Neuronal stem cell (in vitro differentiated cells): ENCODE data around the gene DNAJC18. TPM values are rescaled to one million over a fixed set of nuclear protein-coding genes. Genes with fewer than 3 reads are reported as not detected.

ENCODE experiments used
- DNase-seq: peaks from one replicate; pipeline ENCODE4 v3.0.0-alpha.2; 2013; ENCODE audit warnings: low spot score
- H2AFZ ChIP-seq: one replicate; pipeline ENCODE4 v1.6.1; 2013; ENCODE audit warnings: mild to moderate bottlenecking, low read length, inconsistent platforms
- H2AK5ac ChIP-seq: 2 replicates; pipeline ENCODE4 v1.6.1; 2013; ENCODE audit warnings: low read depth, mild to moderate bottlenecking, inconsistent platforms, low read length, moderate library complexity, mixed read lengths
- H2BK120ac ChIP-seq: 2 replicates; pipeline ENCODE4 v1.6.1; 2013; ENCODE audit warnings: low read depth, mild to moderate bottlenecking, inconsistent platforms, low read length, moderate library complexity, mixed read lengths
- H2BK12ac ChIP-seq: one replicate; pipeline ENCODE4 v1.6.1; 2013; ENCODE audit warnings: low read length, inconsistent platforms
- H2BK15ac ChIP-seq: 2 replicates; pipeline ENCODE4 v1.6.1; 2013; ENCODE audit warnings: mild to moderate bottlenecking, low read length, inconsistent platforms, mixed read lengths
- H2BK5ac ChIP-seq: one replicate; pipeline ENCODE4 v1.6.1; 2013; ENCODE audit warnings: inconsistent platforms, mild to moderate bottlenecking, low read length, moderate library complexity
- H3K14ac ChIP-seq: one replicate; pipeline ENCODE4 v1.6.1; 2013; ENCODE audit warnings: low read length, inconsistent platforms
- H3K18ac ChIP-seq: 2 replicates; pipeline ENCODE4 v1.6.1; 2013; ENCODE audit warnings: low read length, inconsistent platforms
- H3K23ac ChIP-seq: 2 replicates; pipeline ENCODE4 v1.6.1; 2013; ENCODE audit warnings: low read depth, mild to moderate bottlenecking, mixed read lengths, low read length, inconsistent platforms; ENCODE audit not compliant: poor library complexity
- H3K27ac ChIP-seq: replicated peaks from 3 replicates; pipeline ENCODE4 v1.5.1; 2013; ENCODE audit warnings: low read length, inconsistent platforms
- H3K27me3 ChIP-seq, 3 experiments: 2 replicates each; pipeline ENCODE4 v1.6.1; 2013; ENCODE audit warnings: low read length in 3 of 3, mild to moderate bottlenecking in 2 of 3, inconsistent platforms in 1 of 3, low read depth in 1 of 3, mixed read lengths in 1 of 3, moderate library complexity in 1 of 3; ENCODE audit not compliant: control insufficient read depth in 3 of 3, insufficient read depth in 3 of 3
- H3K36me3 ChIP-seq, 2 donors: replicated peaks in 1 of 2; 2 replicates each; pipeline ENCODE4 v1.6.1; 2013; ENCODE audit warnings: low read length in 2 of 2; ENCODE audit not compliant: control insufficient read depth in 2 of 2, insufficient read depth in 2 of 2
- H3K4ac ChIP-seq: 2 replicates; pipeline ENCODE4 v1.6.1; 2013; ENCODE audit warnings: inconsistent platforms, mild to moderate bottlenecking, low read length, moderate library complexity
- H3K4me1 ChIP-seq, 2 donors: 1 replicate in 1 of 2; 2 replicates in 1 of 2; pipeline ENCODE4 v1.6.1; 2013; ENCODE audit warnings: low read length in 2 of 2, low read depth in 1 of 2; ENCODE audit not compliant: control insufficient read depth in 2 of 2, insufficient read depth in 1 of 2
- H3K4me2 ChIP-seq: one replicate; pipeline ENCODE4 v1.6.1; 2013; ENCODE audit warnings: mild to moderate bottlenecking, low read length, inconsistent platforms; ENCODE audit not compliant: insufficient read depth, poor library complexity, severe bottlenecking
- H3K4me3 ChIP-seq, 2 donors: 2 replicates each; pipeline ENCODE4 v1.5.1; 2013; ENCODE audit warnings: low read length in 2 of 2, mild to moderate bottlenecking in 2 of 2, inconsistent platforms in 1 of 2, moderate library complexity in 1 of 2
- H3K79me1 ChIP-seq: one replicate; pipeline ENCODE4 v1.6.1; 2013; ENCODE audit warnings: low read depth, mild to moderate bottlenecking, inconsistent platforms, low read length, moderate library complexity
- H3K9ac ChIP-seq: one replicate; pipeline ENCODE4 v1.6.1; 2013; ENCODE audit warnings: mild to moderate bottlenecking, low read depth, low read length, inconsistent platforms; ENCODE audit not compliant: poor library complexity
- H3K9me3 ChIP-seq, 2 donors: replicated peaks in 1 of 2; 2 replicates each; pipeline versions ENCODE3 to v1.6.1; 2013; ENCODE audit warnings: low read length in 2 of 2, mild to moderate bottlenecking in 2 of 2, inconsistent platforms in 1 of 2, low read depth in 1 of 2, mixed read lengths in 1 of 2, moderate library complexity in 1 of 2; ENCODE audit not compliant: control insufficient read depth in 2 of 2, insufficient read depth in 1 of 2
- H4K8ac ChIP-seq: one replicate; pipeline ENCODE4 v1.6.1; 2013; ENCODE audit warnings: low read depth, mild to moderate bottlenecking, inconsistent platforms, low read length, moderate library complexity
- H4K91ac ChIP-seq: one replicate; pipeline ENCODE4 v1.6.1; 2013; ENCODE audit warnings: low read length, low read depth, mild to moderate bottlenecking, inconsistent platforms; ENCODE audit not compliant: poor library complexity
- WGBS, 2 donors: extraction: QIAGEN DNeasy Blood & Tissue Kit; methylation state at CpG; one replicate each; pipeline ENCODE4 v1.1.7; 2013; ENCODE audit warnings: missing lambda C conversion rate in 2 of 2, mixed read lengths in 1 of 2; ENCODE audit not compliant: insufficient read length in 2 of 2, insufficient replicate concordance in 1 of 2; ENCODE audit errors: extremely low coverage in 2 of 2; 5-methylcytosine and 5-hydroxymethylcytosine counted together
- small RNA-seq: library from polyadenylated mRNA; stranded (forward); fragments of <200 nt; extraction: miRNeasy Mini kit (QIAGEN cat#:217004); gene quantifications from one replicate; pipeline ENCODE3, GENCODE V24; 2013; ENCODE audit not compliant: insufficient read depth

The DNAJC18 gene

DNA sequence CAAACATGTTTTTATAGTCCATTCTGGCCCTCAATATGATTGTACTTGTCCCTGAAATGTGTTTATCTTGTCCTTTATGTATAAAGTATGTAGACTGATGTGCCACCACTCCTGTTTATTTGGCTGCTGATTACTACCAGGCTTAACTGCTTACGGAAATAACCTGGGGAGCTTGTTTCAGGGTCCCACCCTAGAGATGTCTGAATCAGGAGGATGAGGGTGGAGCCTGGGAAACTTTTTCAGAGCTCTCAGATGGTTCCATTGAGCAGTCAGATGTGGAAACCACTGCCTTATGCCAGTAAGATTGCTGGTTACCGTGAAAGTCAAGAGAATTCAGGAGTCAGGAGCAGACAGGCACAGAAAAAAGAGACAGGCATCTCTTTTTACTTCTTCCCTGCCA is 75.4 kb downstream of the DNAJC18 start:
- no peak overlapping the region for H4K91ac ChIP-seq
- no peaks in the 10 kb centered on the region for H3K27me3 ChIP-seq
- H2AK5ac ChIP-seq, result no peak overlapping the region
- no peak overlapping the region for H3K4me2 ChIP-seq
- no peak overlapping the region for H2BK12ac ChIP-seq
- DNase-seq, result no peak
- H2BK5ac ChIP-seq, result no peak overlapping the region
- no peak overlapping the region for H3K23ac ChIP-seq
- H3K79me1 ChIP-seq, result peaks cover 5% of the 10 kb centered on the region
- no peak overlapping the region for H3K27ac ChIP-seq
- WGBS, 2 donors, result no CpG with 5 or more reads among the region's 2 CpGs
- no peak overlapping the region for H3K14ac ChIP-seq
- no peak overlapping the region for H3K4me3 ChIP-seq
- H3K4me1 ChIP-seq, result no peaks in the 10 kb centered on the region
- no peak overlapping the region for H3K18ac ChIP-seq
- no peak overlapping the region for H3K9ac ChIP-seq
- no peak overlapping the region for H4K8ac ChIP-seq
- no peak overlapping the region for H2AFZ ChIP-seq
- no peak overlapping the region for H2BK120ac ChIP-seq
- H2BK15ac ChIP-seq, result no peak overlapping the region
- H3K36me3 ChIP-seq, result peaks cover 18 to 81% of the 10 kb centered on the region in 2 donors
- H3K4ac ChIP-seq, result no peak overlapping the region
- H3K9me3 ChIP-seq, result no peaks in the 10 kb centered on the region

DNA sequence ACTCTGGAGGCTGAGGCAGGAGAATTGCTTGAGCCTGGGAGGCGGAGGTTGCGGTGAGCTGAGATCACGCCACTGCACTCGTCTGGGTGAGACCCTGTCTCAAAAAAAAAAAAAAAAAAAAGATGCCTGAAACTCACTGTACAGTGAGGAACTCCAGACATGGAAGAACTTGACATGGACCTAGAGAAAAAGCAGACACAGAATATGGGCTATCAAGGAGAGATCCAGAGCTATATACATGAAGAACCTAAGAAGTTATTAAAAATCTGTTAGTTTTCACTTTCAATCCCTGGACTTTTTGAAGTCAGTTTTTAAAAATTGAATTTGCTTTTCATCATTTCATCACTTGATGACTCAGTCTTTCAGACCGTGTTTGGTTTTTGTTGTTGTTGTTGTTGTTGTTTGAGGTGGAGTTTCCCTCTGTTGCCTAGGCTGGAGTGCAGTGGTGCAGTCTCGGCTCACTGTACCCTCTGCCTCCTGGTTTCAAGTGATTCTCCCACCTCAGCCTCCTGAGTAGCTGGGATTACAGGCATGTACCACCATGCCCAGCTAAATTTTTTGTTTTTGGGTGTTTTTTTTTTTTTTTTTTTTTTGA is 77.4 kb downstream of the DNAJC18 start:
- Histone ChIP-seq H2BK120ac (no peak overlapping the region), H3K9ac (no peak overlapping the region), H3K27me3 (no peaks in the 10 kb centered on the region), H2BK12ac (no peak overlapping the region), H2AFZ (no peak overlapping the region), H2AK5ac (no peak overlapping the region), H4K91ac (no peak overlapping the region), H3K14ac (no peak overlapping the region), H3K79me1 (peaks cover 6% of the 10 kb centered on the region), H4K8ac (no peak overlapping the region), H3K27ac (no peak overlapping the region), H3K18ac (no peak overlapping the region), H3K4me1 (no peaks in the 10 kb centered on the region), H3K9me3 (no peaks in the 10 kb centered on the region), H3K36me3 (peaks cover 16 to 84% of the 10 kb centered on the region in 2 donors), H2BK5ac (no peak overlapping the region), H3K23ac (no peak overlapping the region), H2BK15ac (no peak overlapping the region), H3K4me3 (no peak overlapping the region), H3K4ac (no peak overlapping the region), H3K4me2 (no peak overlapping the region)
- WGBS, 2 donors, result no CpG with 5 or more reads among the region's 6 CpGs
- DNase-seq, result no peak

GRCh38 chr5:139360384-139360783 is 78.9 kb downstream of the DNAJC18 start:
- no peak overlapping the region for H2BK5ac ChIP-seq

More at GRCh38 chr5:139360384-139360783, 78.9 kb downstream of the DNAJC18 start:
- no peak overlapping the region for H3K4me2 ChIP-seq
- no peaks in the 10 kb centered on the region for H3K9me3 ChIP-seq
- no peak overlapping the region for H3K4me3 ChIP-seq
- no CpG with 5 or more reads among the region's 4 CpGs for WGBS, 2 donors
- H3K4ac ChIP-seq, result no peak overlapping the region
- DNase-seq, result no peak
- H4K91ac ChIP-seq, result no peak overlapping the region
- no peak overlapping the region for H4K8ac ChIP-seq
- no peak overlapping the region for H2AK5ac ChIP-seq
- no peak overlapping the region for H3K23ac ChIP-seq
- no peak overlapping the region for H3K9ac ChIP-seq
- H3K4me1 ChIP-seq, result no peaks in the 10 kb centered on the region
- H2BK15ac ChIP-seq, result no peak overlapping the region
- H2BK12ac ChIP-seq, result no peak overlapping the region
- H3K79me1 ChIP-seq, result peaks cover 9% of the 10 kb centered on the region
- H2AFZ ChIP-seq, result no peak overlapping the region
- no peak overlapping the region for H3K27ac ChIP-seq
- no peak overlapping the region for H3K18ac ChIP-seq
- peaks cover 9 to 76% of the 10 kb centered on the region in 2 donors for H3K36me3 ChIP-seq
- H3K14ac ChIP-seq, result no peak overlapping the region
- no peak overlapping the region for H2BK120ac ChIP-seq
- H3K27me3 ChIP-seq, result no peaks in the 10 kb centered on the region

Small RNAs within 50 kb of the gene (small RNA-seq; reads per million reads assigned to genes)
- not detected for gene RNU5B-4P
